Mesenteric fat pad (tissue), 1 donor: Measurements from ENCODE around the gene NRXN2. TPM values are rescaled to one million over a fixed set of nuclear protein-coding genes. Genes with fewer than 3 reads are reported as not detected.

Source experiments
- DNase-seq: peaks from one replicate; pipeline ENCODE4 v3.0.0-alpha.2; 2020; ENCODE audit warnings: low spot score
- total RNA-seq: library from RNA; stranded (reverse); fragmentation: NEBNext Ultra II Directional; extraction: Animal tissue kit (Norgen Biotek cat#: 25700); gene quantifications from one replicate; pipeline ENCODE4 v1.2.1, GENCODE V29; 2021
- donor health status: DM: yes; HTN: yes; CAD: no.

The NRXN2 gene
- total RNA-seq, 1 donor from 2014 or later: 8.8 TPM

- peak; percentile 80 for DNase-seq
Observed at GRCh38 chr11:64759131-64759721, 36.2 kb upstream of the NRXN2 start.

GRCh38 chr11:64758330-64759079, 35.5 kb upstream of the NRXN2 start:
- peak; percentile 81 for DNase-seq

- peak; percentile 86 for DNase-seq
Observed at GRCh38 chr11:64757549-64758329, 34.7 kb upstream of the NRXN2 start.

GRCh38 chr11:64755681-64756361, 32.8 kb upstream of the NRXN2 start:
- DNase-seq: peak; percentile 69

- peak; percentile 86 for DNase-seq
Observed at GRCh38 chr11:64754919-64755662, 32.1 kb upstream of the NRXN2 start.

- peak; percentile 43 for DNase-seq
Observed at GRCh38 chr11:64754124-64754918, 31.3 kb upstream of the NRXN2 start.

GRCh38 chr11:64753380-64754123, 30.6 kb upstream of the NRXN2 start:
- no peak for DNase-seq

GRCh38 chr11:64753019-64753379, 30.0 kb upstream of the NRXN2 start:
- no peak for DNase-seq

GRCh38 chr11:64752175-64752970, 29.4 kb upstream of the NRXN2 start:
- no peak for DNase-seq

GRCh38 chr11:64751580-64751979, 28.6 kb upstream of the NRXN2 start:
- DNase-seq: no peak

- no peak for DNase-seq
Observed at GRCh38 chr11:64751136-64751535, 28.1 kb upstream of the NRXN2 start.

GRCh38 chr11:64750361-64751054, 27.5 kb upstream of the NRXN2 start:
- no peak for DNase-seq

- no peak for DNase-seq
Observed at GRCh38 chr11:64747961-64748665, 25.1 kb upstream of the NRXN2 start.

- DNase-seq: no peak
Observed at GRCh38 chr11:64746486-64746885, 23.5 kb upstream of the NRXN2 start.

- DNase-seq: peak; percentile 96
Observed at GRCh38 chr11:64745521-64746328, 22.7 kb upstream of the NRXN2 start.

GRCh38 chr11:64745189-64745520, 22.2 kb upstream of the NRXN2 start:
- peak; percentile 93 for DNase-seq
